HG02852 (cell line): ENCODE measurements around the gene NME5.
"Not testable (repeated sequence)": the region's sequence is repeated elsewhere in the genome, so short reads cannot be mapped to it uniquely, and the experiment has no call there.

Experiments
- ATAC-seq: cut with Tn5 transposase; IDR thresholded peaks from one replicate; pipeline ENCODE4 v1.9.1; 2021; ENCODE audit warnings: mild to moderate bottlenecking, moderate library complexity; ENCODE audit not compliant: unreplicated experiment

The NME5 gene, protein sequence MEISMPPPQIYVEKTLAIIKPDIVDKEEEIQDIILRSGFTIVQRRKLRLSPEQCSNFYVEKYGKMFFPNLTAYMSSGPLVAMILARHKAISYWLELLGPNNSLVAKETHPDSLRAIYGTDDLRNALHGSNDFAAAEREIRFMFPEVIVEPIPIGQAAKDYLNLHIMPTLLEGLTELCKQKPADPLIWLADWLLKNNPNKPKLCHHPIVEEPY

DNA sequence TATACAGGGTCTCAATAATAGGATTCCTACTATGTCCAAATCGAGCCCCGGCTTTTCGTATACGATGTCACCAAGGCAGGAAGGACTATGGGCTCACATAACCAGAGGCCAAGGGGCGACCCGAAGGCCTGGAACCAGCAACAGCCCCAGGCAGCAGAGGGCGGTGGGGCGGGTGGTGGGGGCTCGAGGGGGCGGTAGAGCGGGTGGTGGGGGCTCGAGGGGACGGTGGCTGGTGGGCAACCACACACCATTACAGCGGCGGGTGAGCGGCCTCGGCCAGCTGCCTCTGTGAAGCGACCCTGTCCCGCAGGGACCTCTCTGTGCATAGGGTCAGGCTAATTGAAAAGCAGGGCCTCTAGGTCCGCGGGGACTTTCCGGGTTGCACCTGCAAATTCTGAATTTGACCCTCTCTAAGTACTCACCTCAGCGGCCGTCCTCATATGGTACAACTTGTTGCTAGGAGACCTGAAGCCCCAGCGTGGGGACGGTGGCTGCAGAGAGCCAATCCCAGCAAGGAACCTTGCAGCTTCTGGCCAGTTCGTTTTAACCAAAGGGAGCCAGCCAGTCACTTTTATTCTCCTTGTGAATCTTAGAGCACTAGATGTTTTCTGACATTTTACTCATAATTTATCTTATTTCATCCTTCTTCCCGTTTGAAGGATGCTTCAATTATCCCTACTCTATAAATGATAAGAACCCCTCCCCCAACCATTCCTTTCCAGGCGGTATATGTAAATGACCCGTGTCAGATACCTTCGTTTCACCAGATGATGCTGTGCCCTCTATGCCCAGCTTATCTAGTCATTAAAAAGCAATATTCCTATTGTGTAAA, at the start of gene NME5:
Gene NME5, minus strand, starts transcription at position 480 of the 832 bp plus-strand sequence. CDS start 648 bp downstream, outside the sequence.
- ATAC-seq: peak; percentile 43

DNA sequence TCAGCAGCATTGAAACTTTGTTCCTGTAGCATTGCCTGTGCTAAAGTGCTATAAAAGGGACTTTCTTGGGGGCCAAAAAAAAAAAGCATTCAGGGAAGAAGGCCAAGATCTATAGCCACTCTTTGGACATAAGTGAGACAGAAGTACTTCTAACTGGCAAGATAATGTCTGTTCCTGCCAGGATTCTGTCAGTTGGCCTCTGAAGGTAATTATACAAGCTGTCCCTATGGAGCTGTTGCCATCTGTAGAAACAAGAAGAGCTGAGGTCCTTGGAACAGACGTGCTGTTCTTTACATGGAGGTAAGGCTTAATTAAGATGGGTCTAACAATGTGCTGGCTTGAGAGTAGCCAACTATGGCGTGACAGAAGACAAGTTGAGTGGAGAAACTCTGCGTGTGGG, 49.4 kb upstream of the NME5 start:
- ATAC-seq: no peak

DNA sequence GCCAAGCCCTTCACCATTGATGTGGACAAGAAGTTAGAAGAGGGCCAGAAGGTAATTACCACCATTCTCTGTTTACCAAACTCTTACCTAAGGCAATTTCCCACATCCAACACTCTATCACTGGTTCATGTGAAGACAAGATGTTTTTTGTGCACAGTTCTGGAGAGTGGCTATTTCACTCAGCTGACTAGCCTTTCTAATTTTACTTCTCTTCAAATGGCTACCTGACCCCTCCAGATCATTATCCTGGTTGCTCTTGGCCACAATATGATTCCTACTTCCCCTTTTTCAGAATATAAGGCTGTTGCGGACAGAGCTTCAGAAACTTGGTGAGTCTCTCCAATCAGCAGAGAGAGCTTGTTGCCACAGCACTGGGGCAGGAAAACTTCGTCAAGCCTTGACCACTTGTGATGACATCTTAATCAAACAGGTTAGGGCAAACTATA, 46.8 kb upstream of the NME5 start:
- ATAC-seq: peak; percentile 79

DNA sequence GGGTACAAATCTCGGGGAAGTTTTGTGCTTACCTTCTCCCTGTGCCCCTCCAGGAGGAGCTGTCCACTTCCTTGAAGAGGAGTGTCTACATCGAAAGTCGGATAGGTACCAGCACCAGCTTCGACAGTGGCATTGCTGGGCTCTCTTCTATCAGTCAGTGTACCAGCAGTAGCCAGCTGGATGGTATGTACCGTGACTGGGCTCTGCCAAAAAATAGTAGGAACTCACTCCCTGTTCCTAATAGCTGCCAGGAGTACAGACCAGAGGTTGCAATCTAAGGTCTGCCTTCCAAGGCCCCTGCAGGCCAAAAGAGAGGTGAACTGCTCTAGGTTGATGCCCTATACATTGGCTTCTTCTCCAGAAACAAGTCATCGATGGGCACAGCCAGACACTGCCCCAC, 43.6 kb upstream of the NME5 start:
- no peak for ATAC-seq

DNA sequence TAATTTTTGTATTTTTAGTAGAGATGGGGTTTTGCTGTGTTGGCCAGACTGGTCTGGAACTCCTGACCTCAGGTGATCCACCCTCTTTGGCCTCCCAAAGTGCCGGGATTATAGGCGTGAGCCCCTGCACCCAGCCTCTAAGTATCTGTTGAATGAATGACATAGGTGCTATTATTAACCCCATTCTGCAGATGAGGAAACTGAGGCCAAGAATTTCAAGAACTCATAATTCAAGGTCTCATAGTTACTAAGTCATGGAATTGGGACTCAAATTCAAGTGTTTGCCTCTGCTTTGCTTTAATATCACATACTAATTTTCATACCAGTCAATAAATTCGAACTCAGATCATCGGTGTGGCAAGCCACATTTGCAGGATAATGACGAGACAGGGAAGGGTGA, 41.6 kb upstream of the NME5 start:
- ATAC-seq: no peak

DNA sequence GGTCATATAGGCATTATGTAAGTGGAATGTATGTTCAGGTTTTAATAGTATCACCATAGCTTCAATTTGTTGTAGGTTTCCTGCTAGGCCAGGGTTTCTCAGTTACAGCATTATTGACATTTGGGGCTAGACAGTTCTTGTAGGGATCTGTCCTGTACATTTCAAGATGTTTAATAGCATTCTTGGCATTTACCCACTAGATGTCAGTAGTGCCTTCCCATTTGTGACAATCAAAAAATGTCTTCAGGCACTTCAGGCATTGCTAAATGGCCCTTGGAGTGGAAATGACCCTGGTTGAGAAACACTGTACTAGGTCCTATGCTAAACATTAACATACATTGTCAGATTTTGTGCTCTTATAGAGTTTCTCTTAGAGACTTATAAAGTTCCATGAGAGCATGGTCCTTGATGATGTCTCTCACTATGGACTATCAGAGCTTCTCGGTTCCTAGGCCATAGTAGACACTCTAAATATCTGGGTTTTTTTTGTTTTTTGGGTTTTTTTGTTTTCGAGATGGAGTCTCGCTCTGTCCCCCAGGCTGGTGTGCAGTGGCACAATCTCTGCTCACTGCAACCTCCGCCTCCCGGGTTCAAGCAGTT, 41.1 kb upstream of the NME5 start:
- no peak for ATAC-seq

DNA sequence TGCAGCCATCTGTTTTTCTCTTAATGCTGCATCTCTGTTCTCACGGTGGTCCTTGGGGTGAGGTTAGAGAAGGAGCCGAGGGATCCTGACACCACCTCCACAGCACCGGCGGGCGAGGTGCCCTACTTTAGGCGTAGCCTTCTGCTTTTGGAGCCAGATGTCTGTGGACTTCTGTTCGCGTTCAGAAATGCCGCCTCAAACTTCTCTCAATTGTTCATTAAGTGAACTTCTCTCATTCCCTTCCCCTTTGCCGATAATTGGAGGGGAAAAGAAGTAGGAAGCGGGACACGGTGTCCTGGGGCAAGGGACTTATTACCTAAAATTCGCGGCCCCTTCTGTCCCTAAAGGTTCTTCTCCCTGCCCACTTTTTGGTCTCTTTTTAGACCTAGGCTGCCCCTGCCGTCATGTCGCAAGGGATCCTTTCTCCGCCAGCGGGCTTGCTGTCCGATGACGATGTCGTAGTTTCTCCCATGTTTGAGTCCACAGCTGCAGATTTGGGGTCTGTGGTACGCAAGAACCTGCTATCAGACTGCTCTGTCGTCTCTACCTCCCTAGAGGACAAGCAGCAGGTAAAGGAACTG, 40.1 kb upstream of the NME5 start:
- ATAC-seq: no peak

DNA sequence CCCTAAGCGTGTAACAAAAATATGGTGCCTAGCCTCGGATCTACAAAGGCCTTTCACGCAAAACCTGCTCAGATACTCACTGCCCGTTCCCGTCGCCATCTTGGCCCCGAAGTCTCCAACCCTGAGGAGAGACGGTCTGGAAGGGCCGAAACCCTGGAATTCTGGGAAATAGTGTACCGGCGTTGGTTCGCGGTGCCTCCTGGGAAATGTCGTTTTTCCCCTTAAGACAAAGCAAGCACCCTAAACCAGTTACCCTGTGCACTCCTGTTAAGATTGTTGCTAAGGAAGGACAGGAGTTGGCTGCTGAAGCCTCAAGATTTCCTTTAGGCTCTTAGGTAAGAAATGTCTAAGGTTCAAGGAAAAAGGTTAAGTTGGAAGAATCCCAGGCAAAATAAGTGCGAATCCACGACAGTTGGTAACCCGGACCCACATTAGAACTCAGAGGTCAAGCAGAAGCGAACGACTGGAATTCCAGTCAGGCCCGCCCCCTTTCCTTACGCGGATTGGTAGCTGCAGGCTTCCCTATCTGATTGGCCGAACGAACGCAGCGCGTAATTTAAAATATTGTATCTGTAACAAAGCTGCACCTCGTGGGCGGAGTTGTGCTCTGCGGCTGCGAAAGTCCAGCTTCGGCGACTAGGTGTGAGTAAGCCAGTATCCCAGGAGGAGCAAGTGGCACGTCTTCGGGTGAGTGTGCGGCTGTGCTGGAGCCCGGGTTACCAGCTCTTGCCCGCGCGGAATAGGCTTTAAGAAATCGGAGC, 39.5 kb upstream of the NME5 start, which contains the start of the genes BRD8 and KIF20A:
Gene BRD8, minus strand, starts transcription at position 115 of the 761 bp plus-strand sequence. Its CDS starts 16 bp downstream, at position 99.
Gene KIF20A, plus strand, starts transcription at position 597 of the 761 bp plus-strand sequence. CDS start 569 bp downstream, outside the sequence.
- peak; percentile 85 for ATAC-seq

DNA sequence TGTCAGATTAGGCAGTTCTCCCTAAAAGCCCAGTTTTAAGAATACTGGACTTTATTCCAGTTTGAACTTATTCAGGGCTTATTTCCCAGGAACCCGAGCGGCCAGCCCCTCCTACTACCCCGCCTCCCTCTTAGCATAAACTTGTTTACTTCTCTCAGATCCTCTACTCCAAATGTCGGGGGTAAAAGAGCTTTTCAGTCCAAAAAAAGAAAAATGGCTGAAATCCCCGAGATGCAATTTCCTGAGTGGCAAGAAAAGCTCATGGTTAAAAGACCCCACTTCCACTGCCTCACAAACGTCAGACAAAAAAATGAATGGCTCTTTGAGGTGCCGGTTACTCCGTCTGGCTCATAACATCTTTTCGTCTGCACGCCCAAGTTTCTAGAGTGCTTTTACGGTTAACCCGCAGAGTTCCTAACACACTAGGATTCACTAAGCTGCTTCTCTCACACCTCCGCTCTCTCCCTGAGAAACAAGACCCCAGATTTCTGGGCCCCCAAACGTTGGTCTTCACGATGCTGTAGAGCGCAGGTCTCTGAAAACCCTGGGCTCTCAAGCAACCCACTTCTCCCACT, 38.8 kb upstream of the NME5 start:
- no peak for ATAC-seq

DNA sequence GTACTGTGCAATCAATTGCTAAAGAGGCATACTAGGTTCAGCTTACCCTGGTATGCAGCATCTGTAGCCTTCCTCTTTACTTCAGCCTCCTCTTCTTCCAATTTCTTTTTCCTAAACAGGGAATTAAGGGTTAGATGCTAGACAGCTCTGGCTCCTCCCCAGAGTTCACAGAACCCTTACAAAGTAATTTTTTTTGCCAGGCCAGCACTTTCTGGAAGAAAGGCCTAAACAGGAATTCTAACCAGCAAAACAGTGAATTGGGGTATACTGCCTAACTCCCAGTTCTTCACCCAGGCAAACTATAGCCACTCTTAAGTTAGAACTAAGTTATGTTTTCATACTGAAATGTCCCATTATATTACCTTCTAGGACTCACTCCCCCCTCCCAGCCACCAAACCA, 31.1 kb upstream of the NME5 start:
- ATAC-seq: no peak

DNA sequence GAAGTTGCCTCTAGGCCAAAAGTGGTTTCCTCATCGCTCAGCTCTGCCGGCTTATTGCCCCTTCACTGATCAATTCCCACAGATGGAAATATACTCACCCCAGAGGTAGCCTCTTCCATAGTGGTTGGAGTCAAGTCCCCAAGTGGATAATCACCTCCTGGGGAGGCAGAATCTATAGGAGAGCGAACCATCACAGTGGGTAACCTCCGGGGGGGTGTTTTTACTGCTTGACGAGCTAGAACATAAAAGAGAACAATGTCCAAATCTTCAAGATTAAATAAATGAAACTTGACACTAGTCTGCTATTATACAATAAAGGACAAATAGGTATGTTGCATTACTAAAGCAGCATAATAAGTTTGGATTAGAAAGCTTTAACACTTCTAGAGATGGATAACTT, 29.9 kb upstream of the NME5 start:
- ATAC-seq: no peak

DNA sequence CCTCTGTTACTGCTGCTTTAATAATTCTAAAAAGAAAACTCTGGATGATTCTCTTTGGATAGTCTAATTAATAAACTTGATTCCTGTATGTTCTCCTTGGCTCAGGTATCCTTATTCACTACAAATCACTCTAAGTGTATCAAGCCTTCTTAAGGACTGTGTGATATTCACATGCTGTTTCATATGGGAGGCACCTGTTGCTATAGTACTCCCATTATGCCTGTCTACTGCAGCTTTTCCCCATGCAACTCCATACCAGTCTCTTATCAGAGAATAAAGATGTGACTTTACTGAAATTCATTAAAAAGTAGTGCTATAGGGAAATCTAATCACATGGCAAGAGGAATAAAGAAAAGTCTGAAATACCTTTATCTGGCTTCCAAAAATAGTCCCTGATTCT, 24.5 kb upstream of the NME5 start:
- ATAC-seq: no peak

DNA sequence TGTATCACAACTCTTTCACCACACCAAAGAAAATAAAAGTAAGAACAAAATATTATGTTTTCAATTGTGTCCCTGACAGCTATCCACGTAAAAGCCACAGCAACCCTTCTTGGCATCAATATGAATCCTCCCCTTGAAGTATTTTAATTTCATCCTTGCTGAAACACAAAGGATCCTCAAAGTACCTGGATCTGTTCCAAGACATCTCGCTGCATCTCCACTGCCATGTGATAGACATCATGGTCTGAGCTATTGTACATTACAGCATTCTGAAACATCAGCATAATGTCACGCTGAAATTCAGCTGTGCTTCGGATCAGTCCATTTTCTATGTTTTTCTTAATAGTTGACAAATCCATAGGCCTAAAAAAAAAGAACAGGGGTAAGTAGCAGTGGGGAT, 21.5 kb upstream of the NME5 start:
- no peak for ATAC-seq

DNA sequence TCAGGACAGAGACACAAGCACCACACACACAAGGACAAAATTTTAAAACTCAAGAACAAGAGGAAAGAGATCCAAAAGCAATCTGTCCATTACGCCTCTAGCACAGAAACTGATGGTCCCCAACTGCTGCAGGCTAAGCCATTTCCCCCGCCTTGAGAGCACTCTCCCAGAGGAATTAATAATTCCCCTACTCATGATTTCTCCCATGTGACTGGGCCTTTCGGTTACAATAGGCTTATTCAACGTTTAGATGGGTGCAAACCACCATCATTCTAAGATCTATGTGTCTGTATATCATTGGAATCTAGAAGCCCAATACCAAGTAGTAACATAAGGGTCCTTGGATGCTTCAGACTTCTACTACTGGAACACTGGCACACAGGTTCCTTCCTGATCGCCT, 20.4 kb upstream of the NME5 start:
- no peak for ATAC-seq

DNA sequence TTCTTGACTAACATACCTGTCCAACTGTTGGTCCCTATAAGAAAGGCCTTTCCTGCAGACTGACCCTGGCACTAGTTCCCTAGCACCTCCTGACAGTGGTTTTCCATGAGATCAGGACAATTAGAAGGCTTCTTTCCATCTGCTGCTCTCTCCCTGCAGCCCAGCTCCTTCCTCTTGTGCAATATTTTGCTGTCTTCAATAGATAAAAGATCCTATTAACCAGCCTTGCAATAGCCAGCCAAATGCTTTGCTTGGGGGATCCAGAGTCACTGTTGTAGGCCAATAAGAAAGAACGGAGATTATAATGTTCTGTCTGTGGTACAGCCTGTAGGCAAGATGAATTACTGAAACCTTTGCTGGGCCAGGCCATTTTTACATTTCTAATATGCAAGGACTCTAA, 18.4 kb upstream of the NME5 start:
- ATAC-seq: no peak

DNA sequence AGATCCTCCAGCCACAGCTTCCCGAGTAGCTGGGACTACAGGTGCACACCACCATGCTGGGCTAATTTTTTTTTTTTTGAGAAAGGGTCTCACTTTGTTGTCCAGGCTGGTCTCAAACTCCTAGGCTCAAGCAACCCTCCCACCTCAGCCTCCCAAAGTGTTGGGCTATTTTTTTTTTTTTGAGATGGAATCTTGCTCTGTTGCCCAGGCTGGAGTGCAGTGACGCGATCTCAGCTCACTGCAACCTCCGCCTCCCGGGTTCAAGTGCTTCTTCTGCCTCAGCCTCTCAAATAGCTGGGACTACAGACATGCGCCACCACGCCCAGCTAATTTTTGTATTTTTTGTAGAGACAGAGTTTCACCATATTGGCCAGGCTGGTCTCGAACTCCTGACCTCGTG, 16.7 kb upstream of the NME5 start:
- not testable (repeated sequence) for ATAC-seq

DNA sequence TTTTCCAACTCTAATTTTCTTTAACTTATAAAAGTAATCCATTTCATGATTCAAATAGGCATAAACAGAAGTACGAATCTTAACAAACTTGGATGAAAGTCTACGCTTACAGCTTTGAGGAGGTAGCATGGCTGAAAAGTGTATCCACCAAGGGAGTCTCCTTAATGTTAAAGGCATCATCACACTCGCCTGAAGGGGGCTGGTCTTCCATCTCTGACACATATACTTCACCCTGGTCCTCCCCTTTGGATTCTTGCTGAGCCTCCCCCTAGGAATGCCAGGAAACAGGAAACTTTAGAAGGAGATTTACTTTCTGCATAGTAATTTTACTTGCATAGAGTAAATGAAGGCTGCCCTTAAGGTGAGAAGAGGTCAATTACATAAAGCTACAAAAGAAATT, 10.3 kb upstream of the NME5 start:
- ATAC-seq: no peak

DNA sequence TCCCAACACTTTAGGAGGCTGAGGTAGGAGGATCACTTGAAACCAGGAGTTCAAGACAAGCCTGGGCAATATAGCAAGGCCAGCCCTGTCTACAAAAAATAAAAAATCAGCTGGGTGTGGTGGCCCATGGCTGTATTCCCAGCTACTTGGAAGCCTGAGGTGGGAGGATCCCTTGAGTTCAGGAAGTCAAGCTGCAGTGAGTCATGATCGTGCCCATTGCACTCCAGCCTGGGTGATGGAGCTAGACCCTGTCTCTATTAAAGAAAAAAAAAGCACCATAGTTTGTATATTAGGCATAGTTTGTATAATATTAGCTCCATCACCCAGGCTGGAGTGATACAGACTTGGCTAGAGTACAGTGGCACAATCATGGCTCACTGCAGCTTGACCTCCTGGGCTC, 9.6 kb upstream of the NME5 start:
- ATAC-seq: no peak

DNA sequence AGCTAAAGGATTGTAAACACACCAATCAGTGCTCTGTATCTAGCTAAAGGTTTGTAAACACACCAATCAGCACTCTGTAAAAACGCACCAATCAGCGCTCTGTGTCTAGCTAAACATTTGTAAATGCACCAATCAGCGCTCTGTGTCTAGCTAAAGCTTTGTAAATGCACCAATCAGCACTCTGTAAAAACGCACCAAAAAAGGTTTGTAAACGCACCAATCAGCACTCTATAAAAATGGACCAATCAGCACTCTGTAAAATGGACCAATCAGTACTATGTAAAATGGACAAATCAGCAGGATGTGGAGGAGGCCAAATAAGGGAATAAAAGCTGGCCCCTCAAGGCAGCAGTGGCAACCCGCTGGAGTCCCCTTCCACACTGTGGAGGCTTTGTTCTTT, 4.3 kb upstream of the NME5 start:
- ATAC-seq: not testable (repeated sequence)

DNA sequence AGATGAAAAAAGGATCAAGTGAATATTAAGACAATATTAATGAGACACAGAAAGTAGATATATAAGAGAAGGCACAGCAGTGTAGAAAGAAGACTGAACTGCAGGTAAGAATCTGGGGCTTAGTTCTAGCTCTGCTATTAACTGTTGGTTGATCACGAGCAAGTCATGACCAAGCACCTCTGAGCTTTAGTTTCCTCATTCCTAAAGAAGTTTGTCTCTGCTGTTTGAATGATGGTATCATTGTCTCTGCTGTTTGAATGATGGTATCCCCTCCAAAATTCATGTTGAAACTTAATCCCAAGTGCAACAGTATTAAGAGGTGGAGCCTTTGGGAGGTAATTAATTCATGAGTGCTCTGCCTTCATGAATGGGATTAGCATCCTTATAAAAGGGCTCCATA, 2.5 kb upstream of the NME5 start:
- no peak for ATAC-seq
